HG03378 (cell line): Measurements from ENCODE around the gene EPPIN.

Source experiments
- ATAC-seq: cut with Tn5 transposase; IDR thresholded peaks from one replicate; pipeline ENCODE4 v1.9.1; 2021; ENCODE audit warnings: mild to moderate bottlenecking, moderate library complexity; ENCODE audit not compliant: unreplicated experiment

The EPPIN gene

GRCh38 chr20:45539382-45539781 is 7.8 kb downstream of the EPPIN start, which contains the start of gene WFDC6:
Gene WFDC6, minus strand, starts transcription at chr20:45539482. Its CDS starts 75 bp downstream, at chr20:45539407.
- ATAC-seq: no peak

- ATAC-seq: no peak
Measured at GRCh38 chr20:45538209-45538799, 8.9 kb downstream of the EPPIN start.

- ATAC-seq: no peak
Measured at GRCh38 chr20:45527294-45527693, 19.9 kb downstream of the EPPIN start.

GRCh38 chr20:45523821-45524220 is 23.4 kb downstream of the EPPIN start:
- ATAC-seq: no peak

- ATAC-seq: no peak
Measured at GRCh38 chr20:45518282-45518681, 28.9 kb downstream of the EPPIN start.

- no peak for ATAC-seq
Measured at GRCh38 chr20:45515147-45515913, 31.9 kb downstream of the EPPIN start, which contains the start of gene SPINT3. Gene SPINT3, minus strand, starts transcription at chr20:45515622. Its CDS starts 14 bp downstream, at chr20:45515608.

- no peak for ATAC-seq
Measured at GRCh38 chr20:45510242-45510862, 36.8 kb downstream of the EPPIN start.

GRCh38 chr20:45509091-45509490 is 38.1 kb downstream of the EPPIN start:
- ATAC-seq: no peak

- ATAC-seq: no peak
Measured at GRCh38 chr20:45508068-45508886, 38.9 kb downstream of the EPPIN start.

GRCh38 chr20:45507011-45507820 is 40.0 kb downstream of the EPPIN start:
- ATAC-seq: no peak

GRCh38 chr20:45506398-45506797 is 40.8 kb downstream of the EPPIN start:
- no peak for ATAC-seq

- no peak for ATAC-seq
Measured at GRCh38 chr20:45503403-45503802, 43.8 kb downstream of the EPPIN start.

- ATAC-seq: no peak
Measured at GRCh38 chr20:45502561-45502960, 44.6 kb downstream of the EPPIN start.

- no peak for ATAC-seq
Measured at GRCh38 chr20:45501600-45501999, 45.6 kb downstream of the EPPIN start.

GRCh38 chr20:45500022-45500421 is 47.2 kb downstream of the EPPIN start:
- no peak for ATAC-seq

- ATAC-seq: no peak
Measured at GRCh38 chr20:45497971-45498494, 49.2 kb downstream of the EPPIN start.

- ATAC-seq: no peak
Measured at GRCh38 chr20:45496166-45496565, 51.0 kb downstream of the EPPIN start.

- ATAC-seq: no peak
Measured at GRCh38 chr20:45495501-45495941, 51.7 kb downstream of the EPPIN start.
